HG03469 (cell line): ENCODE data around the gene PAX2.

Experiments used
- ATAC-seq: cut with Tn5 transposase; IDR thresholded peaks from one replicate; pipeline ENCODE4 v1.9.1; 2021; ENCODE audit warnings: mild to moderate bottlenecking, moderate library complexity, moderate number of reproducible peaks; ENCODE audit not compliant: unreplicated experiment

Gene PAX2

DNA sequence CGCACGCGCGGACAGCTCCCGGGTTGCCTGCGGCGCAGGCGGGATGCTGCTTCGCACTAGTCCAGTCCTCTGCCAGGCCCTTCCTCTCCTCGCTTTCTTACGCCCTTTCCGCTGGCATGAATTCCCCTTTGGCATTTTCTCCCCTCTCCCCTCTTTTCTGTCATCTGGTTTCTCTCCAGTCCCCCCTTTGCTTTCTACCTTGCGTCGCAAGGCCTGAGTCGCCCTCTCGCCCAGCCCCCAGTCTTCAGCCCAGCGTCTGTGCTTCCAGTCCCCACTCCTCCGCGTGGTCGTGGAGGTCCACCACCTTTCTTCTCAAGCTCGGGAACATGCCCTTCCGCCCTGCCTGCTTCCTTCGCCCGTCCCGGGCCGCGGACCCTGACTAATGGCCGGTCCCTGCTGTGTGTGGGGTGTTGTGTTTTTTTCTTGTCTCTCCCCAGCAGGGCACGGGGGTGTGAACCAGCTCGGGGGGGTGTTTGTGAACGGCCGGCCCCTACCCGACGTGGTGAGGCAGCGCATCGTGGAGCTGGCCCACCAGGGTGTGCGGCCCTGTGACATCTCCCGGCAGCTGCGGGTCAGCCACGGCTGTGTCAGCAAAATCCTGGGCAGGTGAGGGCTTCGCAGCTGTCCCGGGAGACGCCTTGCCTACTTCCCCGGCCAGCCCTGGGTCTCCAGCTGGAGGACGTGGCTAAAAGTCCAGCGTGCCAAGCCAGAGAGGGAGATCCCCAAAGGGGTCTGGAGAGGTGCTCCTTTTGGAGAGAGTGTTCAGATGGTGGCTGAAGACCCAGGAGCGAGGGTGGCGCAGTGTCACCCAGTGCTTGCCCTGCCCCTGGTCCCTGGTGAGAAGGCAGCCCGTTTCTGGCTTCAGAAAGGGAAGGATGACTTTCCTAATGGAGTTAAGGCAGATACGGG lies 4.2 kb downstream of the PAX2 start:
- no peak for ATAC-seq

DNA sequence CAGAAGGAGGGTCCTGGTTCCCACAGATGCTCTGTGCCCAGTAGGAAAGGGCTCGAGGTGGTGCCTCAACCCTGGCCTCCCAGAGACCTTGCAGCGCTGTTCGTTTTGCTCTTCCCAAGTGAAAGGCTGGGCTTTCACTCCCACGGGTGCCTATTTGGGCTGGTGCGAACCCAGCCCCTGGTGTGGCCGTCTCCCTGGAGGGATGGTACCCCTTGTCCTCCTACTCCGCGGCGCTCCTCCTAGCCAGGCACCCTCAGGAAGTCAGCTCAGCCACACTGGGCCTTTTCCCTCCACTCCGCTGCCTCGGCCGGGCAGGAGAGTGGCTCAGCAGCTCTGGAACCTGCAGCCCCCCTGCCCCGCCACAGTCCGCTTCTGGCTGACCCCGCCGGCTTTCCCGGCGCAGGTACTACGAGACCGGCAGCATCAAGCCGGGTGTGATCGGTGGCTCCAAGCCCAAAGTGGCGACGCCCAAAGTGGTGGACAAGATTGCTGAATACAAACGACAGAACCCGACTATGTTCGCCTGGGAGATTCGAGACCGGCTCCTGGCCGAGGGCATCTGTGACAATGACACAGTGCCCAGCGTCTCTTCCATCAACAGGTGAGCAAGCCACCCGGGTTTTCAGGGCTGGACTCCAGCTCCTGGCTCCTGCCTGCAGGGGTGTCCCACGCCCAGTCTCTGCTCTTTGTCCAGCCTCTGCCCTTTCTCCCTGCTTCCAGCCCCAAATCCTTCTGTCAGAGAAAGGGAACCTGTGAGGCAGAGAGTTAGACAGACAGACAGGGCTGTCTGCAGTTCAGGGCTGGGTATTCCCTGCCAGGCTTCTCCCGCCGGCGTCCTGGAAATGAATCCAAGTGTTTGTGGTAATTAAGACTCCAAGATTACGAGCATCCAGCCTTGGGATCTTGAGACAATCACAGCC lies 5.2 kb downstream of the PAX2 start:
- ATAC-seq, result no peak

DNA sequence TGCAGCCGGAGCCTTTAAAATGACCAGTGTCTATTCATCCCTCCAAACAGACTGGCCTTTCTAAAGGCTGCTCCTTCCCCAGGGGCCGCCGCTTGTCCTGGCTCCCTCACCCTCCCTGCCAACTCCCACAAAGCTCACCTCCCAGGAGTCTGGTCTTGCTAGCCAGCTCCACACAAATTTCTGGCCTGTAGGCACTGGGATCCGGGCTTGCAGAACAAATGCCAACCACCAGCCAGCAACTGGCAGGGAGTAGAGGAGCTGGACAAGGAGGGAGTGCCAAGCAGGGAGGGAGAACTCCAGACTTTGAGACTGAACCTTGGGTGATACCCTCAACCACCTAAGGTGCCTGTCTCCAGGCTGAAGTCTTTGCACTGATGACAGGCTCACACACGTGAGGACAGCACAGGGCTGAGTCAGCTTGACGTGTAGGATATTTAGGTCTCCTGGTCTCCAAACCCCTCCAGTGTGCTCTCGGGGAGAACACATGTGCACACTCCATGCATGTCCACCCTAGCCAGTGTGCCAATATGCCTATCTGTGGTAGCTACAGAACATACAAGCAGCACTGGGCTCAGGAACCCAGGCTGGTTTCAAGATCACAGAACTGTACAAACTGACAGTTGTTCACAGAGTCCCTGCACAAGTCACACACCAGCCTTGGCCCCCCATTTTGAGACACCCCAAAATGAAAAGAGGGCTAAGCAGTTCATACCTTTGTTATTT lies 6.0 kb downstream of the PAX2 start:
- no peak for ATAC-seq

- no peak for ATAC-seq
These were observed 10.4 kb downstream of the PAX2 start for GRCh38 chr10:100755821-100756220.

DNA sequence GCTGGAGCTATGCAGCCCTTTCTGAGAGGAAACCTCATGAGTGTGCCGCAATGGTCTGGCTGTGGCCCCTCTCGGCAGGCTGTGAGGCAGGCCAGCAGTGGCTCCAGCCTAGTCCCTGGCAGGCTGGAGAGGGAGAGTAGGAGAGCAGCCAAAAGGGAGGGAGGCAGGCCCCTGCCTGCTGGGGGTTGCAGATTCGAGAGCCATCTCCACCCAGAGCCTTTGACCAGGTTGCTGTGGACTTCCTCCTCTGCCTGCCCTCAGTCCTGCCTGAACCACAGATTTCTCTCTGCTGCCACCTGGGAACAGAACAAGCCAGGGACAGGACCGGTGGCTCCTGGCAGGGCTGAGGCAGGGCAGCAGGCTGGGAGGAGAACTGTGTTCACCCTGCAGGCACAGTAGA lies 13.9 kb downstream of the PAX2 start:
- ATAC-seq, result no peak

- no peak for ATAC-seq
These were observed 15.3 kb downstream of the PAX2 start for GRCh38 chr10:100760726-100761125.

- ATAC-seq, result no peak
These were observed 15.8 kb downstream of the PAX2 start for GRCh38 chr10:100761191-100761590.

DNA sequence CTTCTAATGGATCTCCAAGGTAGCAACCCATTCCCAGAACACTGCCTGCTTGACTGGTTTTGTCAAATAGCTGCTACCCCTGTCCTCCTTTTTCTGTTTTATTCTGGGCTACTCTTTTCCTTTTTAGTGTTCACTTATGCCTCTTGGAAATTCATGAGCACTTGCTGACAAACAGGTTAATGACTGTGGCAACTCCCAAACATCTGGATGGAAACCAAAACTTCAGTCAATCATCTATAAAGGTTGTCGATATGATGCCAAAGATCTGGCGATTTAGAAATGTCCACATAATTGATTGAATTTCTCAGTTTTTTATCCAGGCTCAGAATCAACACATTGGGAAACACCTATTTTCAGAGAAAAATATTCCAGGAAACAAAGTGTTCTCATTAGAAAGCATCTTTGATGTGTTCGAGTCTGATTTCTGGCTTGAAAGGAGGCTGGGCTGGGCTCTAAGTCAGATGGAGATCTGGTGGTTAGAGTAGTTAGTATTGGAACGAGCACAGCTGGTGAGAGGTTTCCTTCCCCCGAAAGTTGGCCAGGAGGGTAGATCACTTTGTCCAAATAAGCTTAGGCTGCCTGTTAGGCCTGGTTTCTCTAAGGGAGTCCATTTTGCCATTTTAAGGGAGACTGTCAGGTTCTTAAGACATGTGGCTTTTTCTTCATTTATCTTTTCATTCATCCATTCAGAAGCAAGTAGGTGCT lies 17.8 kb downstream of the PAX2 start:
- no peak for ATAC-seq

- ATAC-seq, result no peak
These were observed 21.5 kb downstream of the PAX2 start for GRCh38 chr10:100766693-100767421.

DNA sequence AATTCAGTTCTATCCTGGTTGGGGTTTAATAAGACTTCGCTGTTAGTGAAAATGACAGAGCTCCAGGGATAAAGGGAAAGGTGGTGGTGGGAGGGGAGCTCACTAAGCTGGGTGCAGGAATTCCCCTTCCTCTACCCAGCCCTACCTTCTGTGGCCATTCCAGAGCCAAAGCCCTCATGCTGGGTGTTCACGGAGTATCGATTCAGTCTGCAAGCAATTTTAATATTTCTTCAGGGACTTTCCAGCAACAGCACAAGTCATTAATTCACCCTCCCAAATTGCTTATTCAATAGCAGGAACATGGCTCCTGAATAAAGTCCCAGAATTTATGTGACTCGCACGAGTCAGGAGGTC lies 22.0 kb downstream of the PAX2 start:
- no peak for ATAC-seq

DNA sequence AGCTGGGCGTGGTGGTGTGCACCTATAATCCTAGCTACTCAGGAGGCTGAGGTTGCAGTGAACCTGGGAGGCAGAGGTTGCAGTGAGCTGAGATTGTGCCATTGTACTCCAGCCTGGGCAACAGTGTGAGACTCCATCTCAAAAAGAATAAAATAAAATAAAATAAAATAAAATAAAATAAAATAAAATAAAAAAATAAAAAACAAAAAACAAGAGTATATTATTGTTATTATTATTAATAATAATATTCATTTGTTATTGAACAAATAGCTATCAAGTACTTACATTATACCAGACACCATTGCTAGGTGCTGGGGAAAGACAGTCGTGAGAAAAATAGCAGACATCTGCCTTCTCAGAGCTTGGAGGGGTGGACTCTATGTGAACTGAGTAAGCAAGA lies 24.1 kb downstream of the PAX2 start:
- ATAC-seq, result no peak

- no peak for ATAC-seq
These were observed 28.3 kb downstream of the PAX2 start for GRCh38 chr10:100773646-100774045.

DNA sequence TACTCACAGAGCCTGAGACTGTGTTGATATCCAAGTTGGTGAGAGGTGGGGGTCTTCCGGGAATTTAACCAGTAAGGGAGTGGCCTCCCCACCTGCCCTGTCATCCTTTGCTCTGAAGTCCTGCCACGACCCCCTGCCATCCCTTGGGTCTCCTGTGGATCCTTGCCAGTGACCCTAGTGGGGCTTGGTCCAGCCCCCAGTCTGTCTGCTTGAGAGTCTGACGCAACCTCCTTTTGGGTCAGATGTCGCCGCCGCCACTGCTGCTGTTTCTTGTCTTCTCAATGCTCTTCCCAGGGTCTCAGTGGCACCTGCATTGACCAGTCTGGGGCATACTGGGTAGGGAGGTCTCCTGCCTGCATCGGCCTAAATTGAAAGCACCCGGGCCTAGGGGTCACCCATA lies 28.8 kb downstream of the PAX2 start:
- no peak for ATAC-seq

DNA sequence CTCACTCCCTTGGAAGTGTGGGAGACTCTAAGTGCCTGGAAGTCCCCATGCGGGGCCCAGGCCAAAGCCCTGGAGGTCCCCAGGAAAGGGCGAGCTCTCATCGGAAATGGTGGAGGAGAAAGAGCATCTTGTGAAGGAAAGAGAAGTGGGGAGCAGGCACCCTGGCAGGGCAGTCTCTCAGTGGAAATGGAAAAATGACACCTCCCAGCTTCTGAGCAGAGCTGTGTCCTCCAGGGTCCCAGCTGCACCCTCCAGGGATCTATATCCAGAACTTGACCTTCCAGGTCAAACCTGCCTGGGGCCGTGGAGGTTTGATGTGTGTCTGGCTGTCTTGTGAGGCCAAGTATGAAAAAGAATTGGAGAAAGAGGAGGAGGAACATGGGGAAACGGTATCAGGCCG lies 29.5 kb downstream of the PAX2 start:
- ATAC-seq, result no peak

GRCh38 chr10:100775386-100775785 lies 30.0 kb downstream of the PAX2 start:
- ATAC-seq, result no peak

GRCh38 chr10:100775871-100776270 lies 30.5 kb downstream of the PAX2 start:
- ATAC-seq, result no peak

- ATAC-seq, result no peak
These were observed 31.3 kb downstream of the PAX2 start for GRCh38 chr10:100776671-100777070.

GRCh38 chr10:100779329-100779728 lies 33.9 kb downstream of the PAX2 start:
- ATAC-seq, result no peak

- no peak for ATAC-seq
These were observed 34.9 kb downstream of the PAX2 start for GRCh38 chr10:100780324-100780723.

DNA sequence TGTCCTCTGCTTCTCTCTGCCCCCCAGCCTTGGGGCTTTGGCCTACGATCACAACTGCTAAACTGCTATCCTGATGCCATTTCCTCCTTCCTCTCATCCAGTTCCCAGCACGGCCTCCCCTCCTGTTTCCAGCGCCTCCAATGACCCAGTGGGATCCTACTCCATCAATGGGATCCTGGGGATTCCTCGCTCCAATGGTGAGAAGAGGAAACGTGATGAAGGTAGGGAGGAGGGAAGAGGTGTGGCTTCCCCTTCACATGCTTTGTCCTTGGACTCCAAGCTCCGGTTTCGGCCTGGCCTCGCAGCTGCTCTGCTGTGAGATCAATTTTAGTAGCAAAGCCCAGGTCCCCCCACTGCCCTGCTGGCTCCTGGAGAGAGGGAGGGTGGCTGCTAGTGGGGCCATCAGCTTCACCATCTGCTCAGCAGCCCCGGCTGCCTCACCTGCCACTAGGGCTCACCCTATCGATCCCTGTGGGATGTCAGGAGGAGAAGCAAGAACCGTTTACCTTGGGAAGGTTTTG lies 35.8 kb downstream of the PAX2 start:
- ATAC-seq, result no peak
